ENCODE measurements around the gene PLEKHA5. TPM values are rescaled to one million over a fixed set of nuclear protein-coding genes. Genes with fewer than 3 reads are reported as not detected.

The PLEKHA5 gene
- total RNA-seq, 1 donor from 2014 or later: 30.2 TPM

DNA sequence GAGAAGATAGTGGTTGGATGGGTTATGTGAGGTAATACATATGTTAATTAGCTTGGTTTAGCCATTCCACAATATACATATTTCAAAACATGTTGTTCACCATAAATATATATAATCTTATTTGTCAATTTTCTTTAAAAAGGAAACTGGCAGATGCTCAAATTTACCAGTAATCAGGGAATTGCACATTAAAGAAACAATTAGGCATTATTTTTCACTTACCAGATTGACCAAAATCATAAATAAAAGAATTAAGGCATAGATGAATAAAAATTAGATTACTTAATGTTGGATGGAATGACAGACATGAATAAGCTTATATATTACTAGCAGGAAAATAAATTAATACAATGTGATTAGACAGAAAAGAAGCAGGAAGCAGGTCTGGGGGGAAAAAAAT is 147.2 kb downstream of the PLEKHA5 start:
- Mint-ChIP-seq H3K27me3 (ENCODE audit: unreplicated experiment) (peaks cover 2% of the 10 kb centered on the region), H3K4me3 (ENCODE audit: unreplicated experiment) (no peak overlapping the region), H3K9me3 (ENCODE audit: unreplicated experiment) (no peaks in the 10 kb centered on the region), H3K27ac (ENCODE audit: unreplicated experiment) (no peak overlapping the region), H3K36me3 (ENCODE audit: low read depth, unreplicated experiment) (peaks cover 10% of the 10 kb centered on the region), H3K4me1 (ENCODE audit: unreplicated experiment) (no peaks in the 10 kb centered on the region)
- TF ChIP-seq CTCF (IDR thresholded peaks at IDR 0.05; ENCODE audit: unreplicated experiment): no peak
- DNase-seq (ENCODE audit: low spot score): no peak

DNA sequence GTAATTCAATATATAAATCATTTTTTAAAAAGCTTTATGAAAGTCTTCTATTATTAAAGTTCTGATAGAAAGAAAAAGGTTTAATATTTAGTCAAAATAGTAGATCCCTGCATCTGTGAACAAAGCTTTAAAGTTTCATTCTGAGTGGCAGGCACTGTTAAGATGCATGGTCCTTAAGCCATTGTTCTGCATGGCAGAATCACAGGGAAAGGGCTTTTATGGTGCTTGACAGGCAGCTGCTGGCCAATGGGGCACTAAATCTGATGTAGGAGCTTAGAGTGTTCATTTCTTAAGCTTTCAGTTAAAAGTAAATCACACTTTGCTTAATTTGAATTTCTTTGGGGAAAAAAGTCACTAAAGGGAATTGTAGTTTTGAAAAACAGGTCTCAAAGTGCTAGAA is 148.2 kb downstream of the PLEKHA5 start:
- no peaks in the 10 kb centered on the region for H3K4me1 Mint-ChIP-seq (ENCODE audit: unreplicated experiment)

GRCh38 chr12:19278407-19278806 is 148.9 kb downstream of the PLEKHA5 start:
- Mint-ChIP-seq H3K27ac (ENCODE audit: unreplicated experiment) (no peak overlapping the region), H3K27me3 (ENCODE audit: unreplicated experiment) (peaks cover 2% of the 10 kb centered on the region), H3K4me3 (ENCODE audit: unreplicated experiment) (no peak overlapping the region), H3K36me3 (ENCODE audit: low read depth, unreplicated experiment) (peaks cover 13% of the 10 kb centered on the region), H3K9me3 (ENCODE audit: unreplicated experiment) (no peaks in the 10 kb centered on the region), H3K4me1 (ENCODE audit: unreplicated experiment) (no peaks in the 10 kb centered on the region)
- TF ChIP-seq CTCF (IDR thresholded peaks at IDR 0.05; ENCODE audit: unreplicated experiment): no peak
- no peak for DNase-seq (ENCODE audit: low spot score)

More for the DNA sequence above, 148.2 kb downstream of the PLEKHA5 start:
- H3K36me3 Mint-ChIP-seq (ENCODE audit: low read depth, unreplicated experiment): peaks cover 10% of the 10 kb centered on the region
- peaks cover 2% of the 10 kb centered on the region for H3K27me3 Mint-ChIP-seq (ENCODE audit: unreplicated experiment)
- H3K9me3 Mint-ChIP-seq (ENCODE audit: unreplicated experiment): no peaks in the 10 kb centered on the region
- H3K27ac Mint-ChIP-seq (ENCODE audit: unreplicated experiment): no peak overlapping the region
- no peak overlapping the region for H3K4me3 Mint-ChIP-seq (ENCODE audit: unreplicated experiment)
- TF ChIP-seq CTCF (IDR thresholded peaks at IDR 0.05; ENCODE audit: unreplicated experiment): no peak
- no peak for DNase-seq (ENCODE audit: low spot score)

DNA sequence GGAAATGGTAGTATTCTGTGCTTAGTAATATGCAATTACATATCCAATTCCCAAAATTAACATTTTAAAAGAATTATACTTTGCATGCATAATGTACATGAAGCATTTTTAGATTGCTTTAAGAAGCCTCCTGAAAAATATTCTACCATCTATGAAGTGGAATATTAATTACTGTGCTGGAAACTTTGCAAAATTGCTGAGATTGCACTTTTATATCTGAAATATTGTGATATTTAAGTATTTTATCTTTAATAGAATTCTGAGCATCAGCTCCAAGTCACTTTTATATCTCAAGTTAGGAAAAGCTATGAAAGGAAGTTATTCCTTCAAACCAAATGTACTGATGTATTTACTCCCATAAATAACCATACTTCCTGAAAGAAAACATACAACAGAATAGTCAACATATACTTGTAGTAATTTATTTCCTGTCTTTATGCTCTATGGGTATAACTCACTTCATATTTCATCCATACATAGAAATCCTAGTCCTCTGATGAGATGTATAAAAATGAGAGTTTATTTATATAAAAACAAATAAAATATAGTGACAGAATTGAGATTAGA is 152.7 kb downstream of the PLEKHA5 start:
- Mint-ChIP-seq H3K27ac (ENCODE audit: unreplicated experiment) (no peak overlapping the region), H3K4me1 (ENCODE audit: unreplicated experiment) (no peaks in the 10 kb centered on the region), H3K36me3 (ENCODE audit: low read depth, unreplicated experiment) (peaks cover 7% of the 10 kb centered on the region), H3K9me3 (ENCODE audit: unreplicated experiment) (no peaks in the 10 kb centered on the region), H3K27me3 (ENCODE audit: unreplicated experiment) (peaks cover 1% of the 10 kb centered on the region), H3K4me3 (ENCODE audit: unreplicated experiment) (no peak overlapping the region)
- DNase-seq (ENCODE audit: low spot score): no peak
- no peak for TF ChIP-seq CTCF (IDR thresholded peaks at IDR 0.05; ENCODE audit: unreplicated experiment)

GRCh38 chr12:19284658-19285057 is 155.1 kb downstream of the PLEKHA5 start:
- Mint-ChIP-seq H3K27ac (ENCODE audit: unreplicated experiment) (no peak overlapping the region), H3K9me3 (ENCODE audit: unreplicated experiment) (no peaks in the 10 kb centered on the region), H3K4me1 (ENCODE audit: unreplicated experiment) (no peaks in the 10 kb centered on the region), H3K4me3 (ENCODE audit: unreplicated experiment) (no peak overlapping the region), H3K27me3 (ENCODE audit: unreplicated experiment) (peaks cover 1% of the 10 kb centered on the region), H3K36me3 (ENCODE audit: low read depth, unreplicated experiment) (peaks cover 7% of the 10 kb centered on the region)
- no peak for TF ChIP-seq CTCF (IDR thresholded peaks at IDR 0.05; ENCODE audit: unreplicated experiment)
- DNase-seq (ENCODE audit: low spot score): no peak

Data from endothelial cell (in vitro differentiated cells).